ENCODE measurements around the gene CCDC97. TPM values are rescaled to one million over a fixed set of nuclear protein-coding genes. Genes with fewer than 3 reads are reported as not detected.

The CCDC97 gene
- total RNA-seq, 1 donor from 2014 or later: 47.3 TPM

DNA sequence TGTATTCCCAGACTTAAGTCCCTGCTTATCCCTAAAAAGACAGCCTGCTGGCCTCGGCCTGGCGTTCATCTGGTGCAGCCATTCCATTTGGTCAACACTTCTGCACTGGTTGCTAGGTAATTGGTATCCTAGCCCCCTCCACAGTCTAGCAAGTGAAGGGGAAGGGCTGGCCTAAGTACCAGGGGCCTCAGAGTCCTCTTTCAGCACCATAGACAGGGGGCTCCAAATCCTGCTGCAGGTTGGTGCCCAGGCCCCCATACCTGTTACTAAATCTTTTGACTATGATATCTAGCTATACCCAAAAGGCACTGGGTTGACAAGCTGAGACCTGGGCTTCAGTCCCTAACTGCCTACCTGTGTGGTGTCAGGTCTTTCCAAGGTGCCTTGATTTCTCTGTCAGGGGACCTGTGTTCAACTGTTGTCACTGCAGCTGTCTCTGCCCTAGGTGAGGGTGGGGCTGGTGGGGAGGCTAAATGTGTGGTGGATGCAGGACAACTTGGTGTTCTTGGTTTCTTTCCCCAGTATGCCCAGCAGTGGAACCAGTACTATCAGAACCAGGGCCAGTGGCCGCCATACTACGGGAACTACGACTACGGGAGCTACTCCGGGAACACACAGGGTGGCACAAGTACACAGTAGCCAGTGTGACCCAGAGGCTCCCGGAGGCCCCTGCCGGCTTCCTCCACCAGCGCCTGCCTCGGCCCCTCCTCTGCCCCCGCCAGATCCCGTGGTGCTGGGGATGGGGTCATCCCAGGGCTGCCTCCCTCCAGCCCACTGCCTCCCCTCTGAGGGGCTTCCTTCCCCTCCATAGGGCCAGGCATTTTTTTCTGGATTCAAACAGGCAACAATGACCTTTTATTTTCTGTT lies 3.8 kb upstream of the CCDC97 start:
- Mint-ChIP-seq H3K4me3 (peak overlapping the region; percentile 14), H3K27me3 (ENCODE audit: low read depth) (peaks cover 9% of the 10 kb centered on the region), H3K36me3 (ENCODE audit: low read depth) (peaks cover 8% of the 10 kb centered on the region), H3K27ac (ENCODE audit: unreplicated experiment) (peak overlapping the region; percentile 70), H3K4me1 (peaks cover 28% of the 10 kb centered on the region), H3K9me3 (no peaks in the 10 kb centered on the region)
- TF ChIP-seq, protein P1, sequence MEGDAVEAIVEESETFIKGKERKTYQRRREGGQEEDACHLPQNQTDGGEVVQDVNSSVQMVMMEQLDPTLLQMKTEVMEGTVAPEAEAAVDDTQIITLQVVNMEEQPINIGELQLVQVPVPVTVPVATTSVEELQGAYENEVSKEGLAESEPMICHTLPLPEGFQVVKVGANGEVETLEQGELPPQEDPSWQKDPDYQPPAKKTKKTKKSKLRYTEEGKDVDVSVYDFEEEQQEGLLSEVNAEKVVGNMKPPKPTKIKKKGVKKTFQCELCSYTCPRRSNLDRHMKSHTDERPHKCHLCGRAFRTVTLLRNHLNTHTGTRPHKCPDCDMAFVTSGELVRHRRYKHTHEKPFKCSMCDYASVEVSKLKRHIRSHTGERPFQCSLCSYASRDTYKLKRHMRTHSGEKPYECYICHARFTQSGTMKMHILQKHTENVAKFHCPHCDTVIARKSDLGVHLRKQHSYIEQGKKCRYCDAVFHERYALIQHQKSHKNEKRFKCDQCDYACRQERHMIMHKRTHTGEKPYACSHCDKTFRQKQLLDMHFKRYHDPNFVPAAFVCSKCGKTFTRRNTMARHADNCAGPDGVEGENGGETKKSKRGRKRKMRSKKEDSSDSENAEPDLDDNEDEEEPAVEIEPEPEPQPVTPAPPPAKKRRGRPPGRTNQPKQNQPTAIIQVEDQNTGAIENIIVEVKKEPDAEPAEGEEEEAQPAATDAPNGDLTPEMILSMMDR (conservative IDR thresholded peaks at IDR 0.05): no peak
- no peak for DNase-seq (ENCODE audit: low read depth, low spot score)

DNA sequence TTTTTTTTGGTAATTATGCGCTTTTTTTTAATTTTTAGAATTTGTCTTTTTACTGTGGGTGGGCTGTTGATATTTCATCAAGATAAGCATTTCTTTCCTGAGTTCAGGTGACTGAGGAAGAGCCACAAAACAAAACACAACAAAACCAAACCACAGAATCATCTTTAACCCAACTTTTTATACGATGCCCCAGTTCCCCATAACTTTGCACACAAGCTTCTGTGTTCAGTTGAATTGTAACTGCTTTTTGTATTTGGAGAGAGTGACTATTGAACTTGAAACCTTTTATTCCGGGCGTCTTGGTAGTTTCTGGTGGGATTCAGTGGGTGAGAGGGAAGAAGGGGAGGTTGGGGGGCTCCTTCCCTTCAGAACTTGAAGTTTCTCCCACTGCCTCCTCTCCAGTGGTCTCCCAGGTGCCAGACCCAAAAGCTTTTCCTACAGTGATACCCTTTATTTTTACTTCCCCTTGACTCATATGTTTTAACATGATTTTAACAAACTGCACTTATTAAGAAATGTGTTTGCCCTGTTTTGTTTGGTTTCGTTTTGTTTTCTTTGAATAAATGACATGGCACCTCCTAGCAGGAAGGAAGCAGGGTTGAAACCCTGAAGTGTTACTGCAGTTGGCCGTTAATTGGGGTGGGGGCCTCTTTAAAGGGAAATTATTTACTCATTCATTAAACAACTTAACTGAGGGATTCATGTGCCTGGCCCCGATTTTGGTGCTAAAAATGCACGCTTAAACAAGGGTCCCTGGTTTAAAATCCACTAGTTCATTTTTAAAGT lies 2.7 kb upstream of the CCDC97 start:
- Mint-ChIP-seq H3K27me3 (ENCODE audit: low read depth) (peaks cover 9% of the 10 kb centered on the region), H3K9me3 (no peaks in the 10 kb centered on the region), H3K4me1 (peaks cover 33% of the 10 kb centered on the region), H3K4me3 (no peak overlapping the region), H3K36me3 (ENCODE audit: low read depth) (peaks cover 5% of the 10 kb centered on the region), H3K27ac (ENCODE audit: unreplicated experiment) (no peak overlapping the region)
- TF ChIP-seq, protein P1 (conservative IDR thresholded peaks at IDR 0.05): no peak
- no peak for DNase-seq (ENCODE audit: low read depth, low spot score)

DNA sequence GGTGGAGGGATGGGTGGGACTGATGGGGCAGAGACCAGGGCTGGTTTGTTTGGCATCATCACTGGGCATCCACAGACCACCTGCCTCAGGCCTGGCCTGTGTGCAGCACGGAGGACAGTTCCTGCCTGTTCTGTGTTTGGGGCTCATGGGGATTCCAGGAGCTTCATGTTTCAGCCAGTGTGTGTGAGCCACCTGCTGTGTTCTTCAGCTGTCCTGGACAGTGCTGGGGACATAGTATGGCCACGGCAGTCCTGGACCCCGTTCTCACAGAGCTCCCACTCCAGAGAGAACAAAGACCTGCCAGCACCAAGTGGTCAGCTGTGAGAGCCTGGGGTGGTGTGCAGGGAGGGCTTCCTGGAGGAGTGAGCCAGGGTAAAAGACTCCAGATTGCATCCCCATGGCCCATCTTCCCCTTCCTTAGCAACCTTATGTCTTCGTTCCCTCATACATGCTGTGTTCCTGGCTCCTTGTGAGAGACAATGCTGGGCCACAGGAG lies 2.0 kb upstream of the CCDC97 start:
- Mint-ChIP-seq H3K9me3 (no peaks in the 10 kb centered on the region), H3K27ac (ENCODE audit: unreplicated experiment) (no peak overlapping the region), H3K27me3 (ENCODE audit: low read depth) (peaks cover 9% of the 10 kb centered on the region), H3K4me1 (peaks cover 33% of the 10 kb centered on the region), H3K36me3 (ENCODE audit: low read depth) (peaks cover 6% of the 10 kb centered on the region), H3K4me3 (peak overlapping the region; percentile 100)
- DNase-seq (ENCODE audit: low read depth, low spot score): no peak
- TF ChIP-seq, protein P1 (conservative IDR thresholded peaks at IDR 0.05): no peak

DNA sequence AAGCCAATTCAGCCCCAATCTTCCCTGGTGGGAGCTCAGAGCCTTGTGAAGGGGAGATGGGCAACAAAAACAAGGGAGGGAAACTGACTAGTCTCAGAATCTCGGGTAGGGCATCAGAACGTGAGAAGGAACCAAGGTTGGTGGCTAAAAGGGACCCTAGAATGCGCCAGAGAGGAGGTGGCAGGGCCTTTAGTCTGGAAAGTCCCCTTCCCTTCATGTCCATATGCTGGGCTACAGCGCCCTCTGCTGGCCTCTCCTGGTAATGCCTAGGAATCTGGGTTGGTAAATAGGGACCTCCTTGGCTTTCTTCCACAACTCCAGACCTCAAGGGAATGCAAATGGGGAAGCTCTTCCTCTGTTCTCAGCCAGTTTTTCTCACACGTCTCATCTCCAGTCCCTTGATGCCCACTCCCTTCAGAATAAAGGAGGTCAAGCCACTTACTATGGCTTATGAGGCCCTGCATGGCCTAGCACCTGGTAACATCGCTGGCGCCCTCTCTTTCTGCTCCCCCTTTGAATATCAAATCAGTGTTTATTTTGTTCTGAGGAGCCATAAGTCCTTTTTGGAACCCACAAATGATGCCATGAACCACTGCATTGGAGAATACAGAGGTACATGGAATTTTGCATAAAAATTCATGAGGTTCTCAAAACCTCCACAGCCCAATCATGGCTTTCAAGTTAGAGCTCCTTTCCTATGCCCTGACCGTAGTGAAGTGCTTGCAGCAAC lies 1.4 kb upstream of the CCDC97 start:
- peaks cover 11% of the 10 kb centered on the region for H3K36me3 Mint-ChIP-seq (ENCODE audit: low read depth)
- peak overlapping the region; percentile 100 for H3K4me3 Mint-ChIP-seq
- no peaks in the 10 kb centered on the region for H3K9me3 Mint-ChIP-seq

More for the DNA sequence above, 1.4 kb upstream of the CCDC97 start:
- Mint-ChIP-seq H3K4me1 (peaks cover 38% of the 10 kb centered on the region), H3K27me3 (ENCODE audit: low read depth) (peaks cover 9% of the 10 kb centered on the region), H3K27ac (ENCODE audit: unreplicated experiment) (peak overlapping the region; percentile 10)
- TF ChIP-seq, protein P1 (conservative IDR thresholded peaks at IDR 0.05): peak; percentile 97
- DNase-seq (ENCODE audit: low read depth, low spot score): peak; percentile 98

All from neural crest cell (in vitro differentiated cells).